RWPE1 (cell line): ENCODE measurements around the gene EIF4A2.

Experiments used
- CTCF ChIA-PET: fragments of 350-600 bp; sonication (Branson Sonifier 250); formaldehyde crosslinking; extraction: SDS; loops from one replicate; lab custom pipeline; 2021; lab: Yijun Ruan, JAX
- POLR2A ChIA-PET: fragments of 400-600 bp; formaldehyde crosslinking; extraction: SDS; loops from one replicate; lab custom pipeline; 2020; ENCODE audit warnings: antibody characterized with exemption; ENCODE audit not compliant: low non-redundant PET; lab: Yijun Ruan, JAX
- DNase-seq: peaks from one replicate; pipeline ENCODE4 v3.0.0; 2012; ENCODE audit warnings: low spot score
- H3K27ac ChIP-seq: fragments of 450-650 bp; 2 replicates; pipeline ENCODE4 v1.5.1; 2017
- CTCF ChIP-seq: fragments of 450-650 bp; conservative IDR thresholded peaks from 2 replicates; pipeline ENCODE4 v1.5.1; 2017; ENCODE audit warnings: low read depth, mild to moderate bottlenecking

EIF4A2 gene

DNA sequence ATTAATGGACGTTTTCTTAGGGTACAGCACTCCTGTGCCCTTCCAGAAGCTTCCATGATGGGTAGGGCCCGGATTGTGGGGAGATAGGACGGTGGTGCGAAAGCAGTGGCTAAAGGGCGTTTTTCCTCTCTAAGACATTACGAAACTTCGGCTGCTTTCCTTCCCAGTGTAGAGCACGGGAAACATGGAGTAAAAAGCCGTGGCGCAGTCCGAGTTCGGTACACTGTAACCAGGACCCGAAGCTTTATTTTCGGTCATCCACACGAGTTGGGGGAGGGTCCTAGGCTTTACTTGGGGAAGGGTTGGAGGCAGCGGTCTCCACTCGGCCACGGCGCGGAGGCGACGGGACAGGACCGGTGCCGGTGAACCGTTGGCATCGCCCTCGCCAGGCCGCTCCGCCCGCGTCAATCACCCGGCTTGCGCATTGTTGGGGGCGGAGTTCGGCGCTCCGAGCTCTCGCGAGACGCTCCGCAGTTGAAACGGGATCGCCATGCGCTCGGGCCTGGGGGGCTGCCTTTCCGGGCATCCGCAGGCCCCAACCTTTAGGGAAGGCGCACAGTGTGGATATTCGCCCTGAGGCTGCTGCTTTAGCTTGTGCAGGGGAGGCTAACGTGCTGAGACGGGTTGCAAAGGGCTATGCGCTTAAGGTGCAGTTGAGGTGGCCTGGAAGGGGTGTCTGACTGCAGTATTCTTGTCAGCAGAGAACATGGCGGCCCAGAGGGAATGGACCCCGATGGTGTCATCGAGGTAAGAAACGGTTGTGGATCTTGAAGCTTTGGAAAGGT, 546 bp downstream of the EIF4A2 start:
- peak overlapping the region; percentile 96 for H3K27ac ChIP-seq
- peak; percentile 53 for DNase-seq
- TF ChIP-seq CTCF: no peak
- POLR2A ChIA-PET: interaction anchor here (0.6 to 1.9 kb wide), 5 partner anchors 14 to 961 kb away, joined by 3 to 9 read pairs (median 3); partner anchors contain the start of gene DNAJB11
- CTCF ChIA-PET: interaction anchor here (0.6 to 2.0 kb wide), 3 partner anchors 167 to 176 kb away, joined by 3 to 12 read pairs (median 3); no protein-coding TSS in a partner anchor

DNA sequence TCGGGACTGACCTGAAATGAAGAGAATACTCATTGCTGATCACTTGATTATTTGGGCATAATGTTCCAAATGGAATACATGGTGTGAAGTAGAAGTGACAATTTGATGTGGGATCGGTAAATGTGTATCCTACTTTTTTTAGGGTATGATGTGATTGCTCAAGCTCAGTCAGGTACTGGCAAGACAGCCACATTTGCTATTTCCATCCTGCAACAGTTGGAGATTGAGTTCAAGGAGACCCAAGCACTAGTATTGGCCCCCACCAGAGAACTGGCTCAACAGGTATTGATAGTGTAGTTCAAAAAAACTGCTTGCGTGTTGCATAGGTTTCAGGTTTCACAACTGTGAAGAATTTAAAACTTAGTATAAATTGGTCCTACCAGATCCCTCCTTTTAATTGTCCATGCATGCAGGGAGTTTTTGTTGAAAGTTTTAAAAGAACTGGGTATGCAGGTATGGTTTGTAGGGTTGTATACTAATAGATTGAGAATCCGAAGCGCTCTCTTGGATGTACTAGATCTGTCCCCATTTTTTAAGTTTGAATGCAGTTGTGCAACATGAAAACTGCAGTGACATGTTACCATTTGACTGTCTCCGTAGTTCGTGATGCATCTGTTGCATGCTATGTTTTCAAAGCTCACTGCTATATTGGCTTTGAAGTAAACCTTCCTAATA, 1.6 kb downstream of the EIF4A2 start:
- TF ChIP-seq CTCF: no peak
- POLR2A ChIA-PET: no interaction called here
- CTCF ChIA-PET: interaction anchor here (0.5 to 2.0 kb wide), 5 partner anchors 39 to 1547 kb away, joined by 3 to 12 read pairs (median 3); no protein-coding TSS in a partner anchor
- DNase-seq: no peak
- no peak overlapping the region for H3K27ac ChIP-seq

GRCh38 chr3:186785495-186786018, 2.2 kb downstream of the EIF4A2 start:
- ChIA-PET CTCF (interaction anchor here (0.5 to 0.9 kb wide), 2 partner anchors 168 to 1548 kb away, joined by 3 to 5 read pairs; no protein-coding TSS in a partner anchor), POLR2A (no interaction called here)
- DNase-seq: no peak
- no peak for TF ChIP-seq CTCF
- H3K27ac ChIP-seq: no peak overlapping the region

DNA sequence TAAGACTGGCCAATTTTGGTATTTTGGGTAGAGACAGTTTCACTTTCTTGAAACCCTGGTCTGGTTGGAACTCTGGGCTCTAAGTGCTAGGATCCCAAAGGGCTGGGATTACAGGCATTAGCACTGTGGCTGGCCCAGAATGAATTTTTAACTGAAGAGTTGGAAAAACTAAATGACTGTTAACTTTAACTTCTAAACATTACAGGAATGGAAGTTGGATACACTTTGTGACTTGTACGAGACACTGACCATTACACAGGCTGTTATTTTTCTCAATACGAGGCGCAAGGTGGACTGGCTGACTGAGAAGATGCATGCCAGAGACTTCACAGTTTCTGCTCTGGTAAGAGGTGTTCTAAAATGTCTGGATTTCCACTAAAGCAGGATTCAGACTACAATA, 3.5 kb downstream of the EIF4A2 start:
- no peak for DNase-seq
- ChIA-PET POLR2A (no interaction called here), CTCF (no interaction called here)
- TF ChIP-seq CTCF: no peak
- H3K27ac ChIP-seq: no peak overlapping the region

GRCh38 chr3:186787642-186788481, 4.5 kb downstream of the EIF4A2 start:
- no peak for TF ChIP-seq CTCF
- POLR2A ChIA-PET: no interaction called here
- CTCF ChIA-PET: interaction anchor here (0.6 kb wide), 1 partner anchor 170 kb away, joined by 4 read pairs; no protein-coding TSS in a partner anchor
- H3K27ac ChIP-seq: no peak overlapping the region
- DNase-seq: no peak
